ENCODE results near the gene DEXI. TPM values are rescaled to one million over a fixed set of nuclear protein-coding genes. Genes with fewer than 3 reads are reported as not detected.

Gene DEXI
- total RNA-seq, 4 donors from 2014 or later, result 36.2 to 76.4 (median 56.0) TPM

DNA sequence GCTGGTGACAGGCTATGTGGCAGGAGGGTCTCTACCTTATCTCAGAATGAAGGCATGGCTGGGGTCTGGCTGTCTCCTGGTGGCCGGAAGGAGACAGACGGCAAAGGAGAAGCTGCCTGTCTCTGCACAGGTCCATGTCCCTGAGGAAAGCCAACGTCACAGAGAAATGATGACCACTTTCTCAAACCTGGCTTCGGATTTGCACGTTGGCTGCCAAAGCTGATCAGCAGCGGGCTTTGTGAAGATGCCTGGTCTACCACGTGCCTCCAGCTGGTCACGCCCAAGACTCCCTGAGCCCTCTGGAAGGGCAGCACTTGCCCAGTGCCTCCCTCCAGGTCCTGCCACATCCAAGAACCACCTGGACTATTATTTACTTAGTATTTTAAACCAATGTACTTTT is 8.4 kb downstream of the DEXI start:
- H3K27me3 ChIP-seq, result no peaks in the 10 kb centered on the region
- TF ChIP-seq POLR2A (IDR thresholded peaks at IDR 0.05), result no peak
- no peak for TF ChIP-seq EP300 (IDR thresholded peaks at IDR 0.05; ENCODE audit: low read depth)
- TF ChIP-seq POLR2AphosphoS5 (IDR thresholded peaks at IDR 0.05), result no peak
- no peak for TF ChIP-seq CTCF (IDR thresholded peaks at IDR 0.05)
- 68 to 73% methylated on average over 3 to 8 of the region's 8 CpGs for WGBS, 2 donors (ENCODE audit: low coverage in 1 of 2)
- intact Hi-C loops (cut with DNase I; ENCODE audit: low total_unique reads), result no loop called here
- no peak overlapping the region for H3K4me3 ChIP-seq
- H3K36me3 ChIP-seq, result peaks cover 0 to 4% (median 0%) of the 10 kb centered on the region in 4 donors
- H3K27ac ChIP-seq, result no peak overlapping the region
- H3K9me3 ChIP-seq, result no peaks in the 10 kb centered on the region
- in situ Hi-C loops (cut with MboI; ENCODE audit: low pct_ligation_motif_present in 1 of 4, low pct_unique_long_range_greater_than_20kb in 1 of 4, low sequenced_read_pairs in 3 of 4), result loop anchor here in 1 of 4 donors (10.0 kb wide), 1 partner anchor 189 kb away; the partner anchor contains the start of gene NUBP1
- DNase-seq, result no peak
- H3K4me1 ChIP-seq, result peaks cover 31 to 47% (median 42%) of the 10 kb centered on the region in 4 donors

GRCh38 chr16:10932959-10933710 is 9.1 kb downstream of the DEXI start:
- Histone ChIP-seq H3K27me3 (no peaks in the 10 kb centered on the region), H3K4me1 (peaks cover 24 to 40% (median 35%) of the 10 kb centered on the region in 4 donors), H3K27ac (no peak overlapping the region), H3K4me3 (no peak overlapping the region), H3K9me3 (no peaks in the 10 kb centered on the region), H3K36me3 (peaks cover 0 to 11% (median 0%) of the 10 kb centered on the region in 4 donors)
- WGBS, 2 donors (ENCODE audit: low coverage in 1 of 2), result 77 to 83% methylated on average over 3 to 11 of the region's 11 CpGs
- TF ChIP-seq POLR2A (IDR thresholded peaks at IDR 0.05) (no peak), EP300 (IDR thresholded peaks at IDR 0.05; ENCODE audit: low read depth) (no peak), CTCF (IDR thresholded peaks at IDR 0.05) (no peak), POLR2AphosphoS5 (IDR thresholded peaks at IDR 0.05) (no peak)
- in situ Hi-C loops (cut with MboI; ENCODE audit: low pct_ligation_motif_present in 1 of 4, low pct_unique_long_range_greater_than_20kb in 1 of 4, low sequenced_read_pairs in 3 of 4) (loop anchor here in 1 of 4 donors (10.0 kb wide), 1 partner anchor 188 kb away; the partner anchor contains the start of gene NUBP1), intact Hi-C loops (cut with DNase I; ENCODE audit: low total_unique reads) (loop anchor here (1.0 kb wide), 1 partner anchor 26 kb away; no protein-coding TSS in a partner anchor)
- no peak for DNase-seq

DNA sequence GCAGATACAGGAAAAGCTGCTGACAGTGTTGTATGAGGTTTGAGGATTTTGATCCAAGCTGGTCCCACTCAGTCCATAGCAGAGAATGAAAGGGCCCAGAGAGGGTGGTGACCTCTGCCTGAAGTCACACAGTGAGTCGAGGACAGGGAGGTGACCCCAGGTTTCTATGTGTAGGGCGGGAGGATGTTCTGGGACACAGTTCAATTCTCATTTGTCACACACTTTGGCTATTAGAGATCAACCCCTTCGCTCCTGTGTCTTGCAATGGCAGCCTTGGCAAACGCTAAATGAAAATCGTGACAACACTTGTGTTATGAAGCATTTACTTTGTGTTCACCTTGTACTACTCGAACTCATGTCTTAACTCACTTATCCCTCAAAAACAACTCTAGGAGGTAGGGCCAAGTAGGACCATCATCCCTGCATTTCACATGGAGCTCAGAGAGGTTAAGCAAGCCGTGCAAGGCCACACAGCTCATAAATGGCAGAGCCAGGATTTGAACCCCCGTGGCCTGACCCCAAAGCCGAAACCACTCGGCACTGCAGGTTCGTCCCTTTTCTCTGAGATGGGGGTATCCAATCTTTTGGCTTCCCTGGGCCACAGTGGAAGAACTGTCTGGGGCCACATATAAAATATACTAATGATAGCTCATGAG is 10.2 kb downstream of the DEXI start:
- H3K4me3 ChIP-seq, result no peak overlapping the region
- H3K27ac ChIP-seq, result no peak overlapping the region
- no peaks in the 10 kb centered on the region for H3K27me3 ChIP-seq
- intact Hi-C loops (cut with DNase I; ENCODE audit: low total_unique reads) (loop anchor here (1.0 kb wide), 1 partner anchor 25 kb away; no protein-coding TSS in a partner anchor), in situ Hi-C loops (cut with MboI; ENCODE audit: low pct_ligation_motif_present in 1 of 4, low pct_unique_long_range_greater_than_20kb in 1 of 4, low sequenced_read_pairs in 3 of 4) (loop anchor here in 1 of 4 donors (10.0 kb wide), 1 partner anchor 187 kb away; the partner anchor contains the start of gene NUBP1)
- WGBS, 2 donors (ENCODE audit: low coverage in 1 of 2), result 90 to 93% methylated on average over 10 to 11 of the region's 11 CpGs
- H3K9me3 ChIP-seq, result no peaks in the 10 kb centered on the region
- no peak for DNase-seq
- peaks cover 13 to 30% (median 25%) of the 10 kb centered on the region in 4 donors for H3K4me1 ChIP-seq
- no peak for TF ChIP-seq POLR2AphosphoS5 (IDR thresholded peaks at IDR 0.05)
- TF ChIP-seq POLR2A (IDR thresholded peaks at IDR 0.05), result no peak
- no peak for TF ChIP-seq CTCF (IDR thresholded peaks at IDR 0.05)
- TF ChIP-seq EP300 (IDR thresholded peaks at IDR 0.05; ENCODE audit: low read depth), result no peak
- peaks cover 0 to 16% (median 0%) of the 10 kb centered on the region in 4 donors for H3K36me3 ChIP-seq

DNA sequence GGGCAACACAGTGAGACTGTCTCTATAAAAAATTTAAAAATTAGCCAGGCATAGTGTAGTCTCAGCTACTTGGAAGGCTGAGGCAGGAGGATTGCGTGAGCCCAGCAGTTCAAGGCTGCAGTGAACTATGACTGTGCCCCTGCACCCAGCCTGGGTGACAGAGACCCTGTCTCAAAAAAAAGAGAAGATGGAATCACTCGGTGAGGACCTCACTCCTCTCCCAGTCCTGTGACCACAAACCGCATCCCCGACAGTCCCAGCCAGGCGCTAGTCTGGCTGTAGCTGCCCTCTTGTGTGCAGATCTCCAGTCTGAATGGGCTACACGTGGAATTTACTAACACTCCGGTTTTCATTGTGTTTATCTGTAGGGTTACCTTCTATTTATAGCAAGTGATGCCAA is 11.1 kb downstream of the DEXI start:
- no peaks in the 10 kb centered on the region for H3K27me3 ChIP-seq
- intact Hi-C loops (cut with DNase I; ENCODE audit: low total_unique reads) (no loop called here), in situ Hi-C loops (cut with MboI; ENCODE audit: low pct_ligation_motif_present in 1 of 4, low pct_unique_long_range_greater_than_20kb in 1 of 4, low sequenced_read_pairs in 3 of 4) (loop anchor here in 1 of 4 donors (10.0 kb wide), 1 partner anchor 186 kb away; the partner anchor contains the start of gene NUBP1)
- WGBS, 2 donors (ENCODE audit: low coverage in 1 of 2), result 80% methylated on average over 7 of the region's 7 CpGs; no CpG with 5 or more reads in 1 of the 2 donors
- no peak for DNase-seq
- no peak overlapping the region for H3K27ac ChIP-seq
- peaks cover 0 to 16% (median 0%) of the 10 kb centered on the region in 4 donors for H3K36me3 ChIP-seq
- no peak for TF ChIP-seq CTCF (IDR thresholded peaks at IDR 0.05)
- TF ChIP-seq POLR2A (IDR thresholded peaks at IDR 0.05), result no peak
- TF ChIP-seq POLR2AphosphoS5 (IDR thresholded peaks at IDR 0.05), result no peak
- TF ChIP-seq EP300 (IDR thresholded peaks at IDR 0.05; ENCODE audit: low read depth), result no peak
- no peaks in the 10 kb centered on the region for H3K9me3 ChIP-seq
- peaks cover 7 to 21% (median 19%) of the 10 kb centered on the region in 4 donors for H3K4me1 ChIP-seq
- H3K4me3 ChIP-seq, result no peak overlapping the region
